ENCODE data around the gene GARNL3.

The GARNL3 gene

GRCh38 chr9:127356906-127357305, 92.3 kb downstream of the GARNL3 start:
- no peak for DNase-seq

- DNase-seq: no peak
Observed at GRCh38 chr9:127358023-127358535, 93.5 kb downstream of the GARNL3 start.

- no peak for DNase-seq
Observed at GRCh38 chr9:127358770-127359169, 94.2 kb downstream of the GARNL3 start.

GRCh38 chr9:127360250-127360649, 95.7 kb downstream of the GARNL3 start:
- DNase-seq: no peak

- peak; percentile 18 for DNase-seq
Observed at GRCh38 chr9:127360829-127361228, 96.3 kb downstream of the GARNL3 start.

GRCh38 chr9:127361561-127361960, 97.0 kb downstream of the GARNL3 start:
- peak; percentile 25 for DNase-seq

- DNase-seq: no peak
Observed at GRCh38 chr9:127362829-127363228, 98.3 kb downstream of the GARNL3 start.

- no peak for DNase-seq
Observed at GRCh38 chr9:127365461-127365860, 100.9 kb downstream of the GARNL3 start.

GRCh38 chr9:127366594-127366993, 102.0 kb downstream of the GARNL3 start:
- DNase-seq: no peak

GRCh38 chr9:127368852-127369402, 104.4 kb downstream of the GARNL3 start:
- no peak for DNase-seq

- no peak for DNase-seq
Observed at GRCh38 chr9:127369428-127369827, 104.9 kb downstream of the GARNL3 start.

- no peak for DNase-seq
Observed at GRCh38 chr9:127370147-127370579, 105.6 kb downstream of the GARNL3 start.

- no peak for DNase-seq
Observed at GRCh38 chr9:127370672-127371648, 106.4 kb downstream of the GARNL3 start.

- DNase-seq: no peak
Observed at GRCh38 chr9:127380479-127380878, 115.9 kb downstream of the GARNL3 start.

GRCh38 chr9:127382541-127382940, 118.0 kb downstream of the GARNL3 start:
- DNase-seq: no peak

GRCh38 chr9:127384016-127384730, 119.6 kb downstream of the GARNL3 start:
- no peak for DNase-seq

GRCh38 chr9:127384901-127385300, 120.3 kb downstream of the GARNL3 start:
- no peak for DNase-seq

- no peak for DNase-seq
Observed at GRCh38 chr9:127386249-127386648, 121.7 kb downstream of the GARNL3 start.

GRCh38 chr9:127386981-127387380, 122.4 kb downstream of the GARNL3 start:
- no peak for DNase-seq

- peak; percentile 28 for DNase-seq
Observed at GRCh38 chr9:127388037-127388855, 123.7 kb downstream of the GARNL3 start.

- DNase-seq: no peak
Observed at GRCh38 chr9:127388856-127389238, 124.3 kb downstream of the GARNL3 start.

Data from hematopoietic multipotent progenitor cell treated with erythropoietin and hydrocortisone succinate and interleukin-3 and kit ligand, for 8 days (in vitro differentiated cells).